Endothelial cell of umbilical vein (primary cell): ENCODE measurements around the gene EPHA4. TPM values are rescaled to one million over a fixed set of nuclear protein-coding genes. Genes with fewer than 3 reads are reported as not detected.
A peak's percentile ranks its signal among the peaks of the same experiment; 100 is the strongest.

Experiments used
- BruUV-seq: library from RNA; stranded (reverse); fragments of 400-500 nt; replicated peaks from 2 replicates; lab custom pipeline; 2021; lab: Mats Ljungman, UMichigan
- CTCF ChIA-PET: fragments of 300-600, 350-600 bp; sonication (Branson Sonifier 250); formaldehyde crosslinking; loops from one replicate; lab custom pipeline; 2021; ENCODE audit warnings: antibody characterized with exemption, inconsistent platforms; lab: Charles Lee
- POLR2A ChIA-PET: fragments of 300-600, 350-600 bp; sonication (Branson Sonifier 250); formaldehyde crosslinking; loops from one replicate; lab custom pipeline; 2021; ENCODE audit warnings: antibody characterized with exemption, inconsistent platforms; lab: Charles Lee
- DNase-seq: peaks from one replicate; pipeline ENCODE4 v3.0.0-alpha.2; 2011; ENCODE audit warnings: low read depth, low spot score
- FAIRE-seq: peaks from 2 replicates; lab custom pipeline; 2011; peaks lifted over from hg19 to GRCh38; lab: Jason Lieb, UNC
- H2AFZ ChIP-seq: 2 replicates; pipeline ENCODE4 v1.6.0; 2012; ENCODE audit warnings: low read depth, low read length, control low read depth, inconsistent platforms
- H3K27ac ChIP-seq: 2 replicates; pipeline ENCODE4 v1.5.1; 2011; ENCODE audit warnings: low read depth, mild to moderate bottlenecking, control low read depth, low read length, moderate library complexity; ENCODE audit not compliant: insufficient read depth
- H3K27me3 ChIP-seq, 2 experiments: 2 replicates each; pipeline versions ENCODE4 v1.6.0 to v1.6.1; 2011; ENCODE audit warnings: low read length in 2 of 2, mixed read lengths in 1 of 2; ENCODE audit not compliant: control insufficient read depth in 2 of 2, insufficient read depth in 2 of 2
- H3K36me3 ChIP-seq, 2 experiments: 2 replicates in 1 of 2; 3 replicates in 1 of 2; pipeline ENCODE4 v1.5.1; 2011; ENCODE audit warnings: low read length in 2 of 2, mild to moderate bottlenecking in 1 of 2, moderate library complexity in 1 of 2; ENCODE audit not compliant: control insufficient read depth in 2 of 2, insufficient read depth in 2 of 2; ENCODE audit errors: extremely low read depth in 1 of 2
- H3K4me1 ChIP-seq: 3 replicates; pipeline ENCODE4 v1.5.1; 2011; ENCODE audit warnings: mild to moderate bottlenecking, low read length; ENCODE audit not compliant: control insufficient read depth, insufficient read depth; ENCODE audit errors: extremely low read depth
- H3K4me2 ChIP-seq: 2 replicates; pipeline ENCODE4 v1.6.1; 2011; ENCODE audit warnings: low read length, control low read depth, mixed read lengths; ENCODE audit not compliant: insufficient read depth
- H3K4me3 ChIP-seq, 3 experiments: fragments of 200-600 bp in 1 of 3; sonication (generic), shearing (Covaris generic) in 1 of 3; replicated peaks in 1 of 3; 2 replicates each; pipeline ENCODE4 v1.5.1; 2011 to 2016; ENCODE audit warnings: control low read depth in 3 of 3, low read length in 3 of 3, mild to moderate bottlenecking in 2 of 3, inconsistent platforms in 1 of 3, low read depth in 1 of 3, moderate library complexity in 1 of 3; ENCODE audit not compliant: insufficient read depth in 1 of 3
- H3K79me2 ChIP-seq: 2 replicates; pipeline ENCODE4 v1.6.0; 2012; ENCODE audit warnings: low read length, inconsistent platforms; ENCODE audit not compliant: control insufficient read depth, insufficient read depth
- H3K9ac ChIP-seq: replicated peaks from 2 replicates; pipeline ENCODE3; 2011; ENCODE audit warnings: low read length, control low read depth; ENCODE audit not compliant: insufficient read depth; ENCODE audit errors: extremely low read depth
- H3K9me1 ChIP-seq: replicated peaks from 3 replicates; pipeline ENCODE4 v1.6.0; 2011; ENCODE audit warnings: mild to moderate bottlenecking, low read length; ENCODE audit not compliant: control insufficient read depth, insufficient read depth; ENCODE audit errors: extremely low read depth
- H3K9me3 ChIP-seq: replicated peaks from 2 replicates; pipeline ENCODE4 v1.5.1; 2012; ENCODE audit warnings: low read length, inconsistent platforms; ENCODE audit not compliant: control insufficient read depth, insufficient read depth
- H4K20me1 ChIP-seq: replicated peaks from 2 replicates; pipeline ENCODE3; 2011; ENCODE audit warnings: mild to moderate bottlenecking, low read length; ENCODE audit not compliant: control insufficient read depth, insufficient read depth; ENCODE audit errors: extremely low read depth
- CTCF ChIP-seq, 2 donors: IDR thresholded peaks; 1 replicate in 1 of 2; 2 replicates in 1 of 2; pipeline ENCODE4 v1.5.1; 2011; ENCODE audit warnings: low read length in 2 of 2, mild to moderate bottlenecking in 2 of 2, moderate library complexity in 2 of 2, control low read depth in 1 of 2, inconsistent platforms in 1 of 2, low read depth in 1 of 2; ENCODE audit not compliant: insufficient read depth in 1 of 2; ENCODE audit errors: extremely low read depth in 1 of 2
- EZH2 ChIP-seq: IDR thresholded peaks from 2 replicates; pipeline ENCODE4 v1.6.1; 2012; ENCODE audit warnings: borderline replicate concordance, low read depth, mild to moderate bottlenecking, moderate library complexity, low read length, inconsistent platforms; ENCODE audit not compliant: severe bottlenecking
- FOS ChIP-seq: IDR thresholded peaks from 2 replicates; pipeline ENCODE4 v1.6.1; 2011; ENCODE audit warnings: mild to moderate bottlenecking, low read length, moderate library complexity, borderline replicate concordance; ENCODE audit not compliant: insufficient read depth
- GATA2 ChIP-seq: IDR thresholded peaks from 2 replicates; pipeline ENCODE4 v1.7.0; 2011; ENCODE audit warnings: low read depth, mild to moderate bottlenecking, moderate library complexity, mixed read lengths, low read length; ENCODE audit not compliant: insufficient read length, insufficient read depth
- JUN ChIP-seq: IDR thresholded peaks from 2 replicates; pipeline ENCODE4 v1.6.1; 2011; ENCODE audit warnings: borderline replicate concordance, low read depth; ENCODE audit not compliant: insufficient read length, insufficient read depth
- MAX ChIP-seq: IDR thresholded peaks from 2 replicates; pipeline ENCODE4 v1.6.1; 2011; ENCODE audit not compliant: insufficient read depth, insufficient read length
- MYC ChIP-seq: IDR thresholded peaks from one replicate; pipeline ENCODE4 v1.6.1; 2011; ENCODE audit warnings: mild to moderate bottlenecking, low read depth, low read length
- POLR2A ChIP-seq: IDR thresholded peaks from 2 replicates; pipeline ENCODE4 v1.6.1; 2012; ENCODE audit warnings: low read depth, mild to moderate bottlenecking, control low read depth, low read length
- POLR2AphosphoS5 ChIP-seq: IDR thresholded peaks from 2 replicates; pipeline ENCODE4 v1.6.1; 2012; ENCODE audit warnings: low read depth, mild to moderate bottlenecking, control low read depth, low read length, moderate library complexity; ENCODE audit not compliant: insufficient read depth
- dilution Hi-C: fragments of 300-500 bp; cut with MboI; formaldehyde crosslinking; loops from one replicate; pipeline ENCODE4 v1.15.0; 2019; ENCODE audit warnings: low sequenced_read_pairs; ENCODE audit not compliant: extremely low pct_ligation_motif_present
- intact Hi-C: fragments of 100-400 bp; cut with micrococcal nuclease; formaldehyde crosslinking; loops from one replicate; pipeline ENCODE4 v1.10.0; 2022
- polyA plus RNA-seq, 4 experiments: library from polyadenylated mRNA; depleted of rRNA in 3 of 4; stranded (reverse) in 3 of 4; unstranded in 1 of 4; fragments of >200 nt; gene quantifications; 2 replicates each; pipeline versions ENCODE4 v1.2.1 to v1.2.3, GENCODE V29; 2011 to 2012; ENCODE audit warnings: missing spikeins in 1 of 4
- total RNA-seq: library from RNA; stranded (reverse); gene quantifications from 2 replicates; pipeline ENCODE4 v1.2.3, GENCODE V29; 2021

The EPHA4 gene
- total and polyA plus RNA-seq, 2 donors (not counting 3 experiments of a cell fraction or from before 2014, with no cell fraction given): 11.9 to 19.8 TPM

- Histone ChIP-seq H3K9ac (peak overlapping the region; percentile 27), H3K27ac (peak overlapping the region; percentile 95), H4K20me1 (no peaks in the 10 kb centered on the region), H3K9me1 (no peaks in the 10 kb centered on the region), H2AFZ (no peak overlapping the region), H3K4me3 (no peak overlapping the region), H3K27me3 (no peaks in the 10 kb centered on the region), H3K4me2 (peak overlapping the region; percentile 76), H3K9me3 (no peaks in the 10 kb centered on the region), H3K4me1 (peaks cover 27% of the 10 kb centered on the region), H3K36me3 (peaks cover 3 to 7% of the 10 kb centered on the region in 2 experiments), H3K79me2 (no peaks in the 10 kb centered on the region)
- no peak for TF ChIP-seq POLR2A
- no peak for TF ChIP-seq FOS
- no peak for TF ChIP-seq JUN
- no peak for TF ChIP-seq CTCF (IDR thresholded peaks at IDR 0.05; ENCODE audit: extremely low read depth in 1 of 2, insufficient read depth in 1 of 2, low read depth in 1 of 2, low read length in 2 of 2)
- TF ChIP-seq EZH2: no peak
- TF ChIP-seq MAX: no peak
- no peak for TF ChIP-seq POLR2AphosphoS5
- no peak for TF ChIP-seq MYC
- TF ChIP-seq GATA2: no peak
- TSS peak; percentile 66 for BruUV-seq
- DNase-seq (no peak), FAIRE-seq (no peak)
- intact Hi-C loops: loop anchor here (1.0 to 5.0 kb wide), 7 partner anchors 9 to 206 kb away; partner anchors contain the start of gene EPHA4
- ChIA-PET CTCF (interaction anchor here (0.8 to 2.0 kb wide), 17 partner anchors 8 to 129 kb away, joined by 3 to 21 read pairs (median 4); no protein-coding TSS in a partner anchor), POLR2A (interaction anchor here (0.9 to 1.0 kb wide), 2 partner anchors 10 to 20 kb away, joined by 4 to 5 read pairs; no protein-coding TSS in a partner anchor)
- dilution Hi-C loops: no loop called here
These were observed 128.5 kb downstream of the EPHA4 start for GRCh38 chr2:221443645-221444044.
